OCI-LY1 (cell line): ENCODE measurements around the gene EPHA4.

Experiments used
- H2AFZ ChIP-seq: fragments of 200-600 bp; sonication (generic), shearing (Covaris generic); 2 replicates; pipeline ENCODE4 v1.6.0; 2014; ENCODE audit warnings: antibody characterized with exemption, mild to moderate bottlenecking, low read length
- H3F3A ChIP-seq: fragments of 200-600 bp; sonication (generic), shearing (Covaris generic); 2 replicates; pipeline ENCODE4 v1.6.0; 2014; ENCODE audit warnings: mild to moderate bottlenecking, antibody characterized with exemption, low read length, moderate library complexity; ENCODE audit not compliant: insufficient read depth
- H3K27ac ChIP-seq: fragments of 200-600 bp; sonication (generic); 2 replicates; pipeline ENCODE4 v1.5.1; 2014; ENCODE audit warnings: low read length, mixed run types, mild to moderate bottlenecking, low read depth; ENCODE audit not compliant: poor library complexity, severe bottlenecking
- H3K27me3 ChIP-seq: fragments of 200-600 bp; sonication (generic); 2 replicates; pipeline ENCODE4 v1.6.0; 2014; ENCODE audit warnings: antibody characterized with exemption, mild to moderate bottlenecking, low read length, moderate library complexity; ENCODE audit not compliant: insufficient read depth
- H3K36me3 ChIP-seq: fragments of 200-600 bp; sonication (generic); 2 replicates; pipeline ENCODE4 v1.6.1; 2014; ENCODE audit warnings: mild to moderate bottlenecking, antibody characterized with exemption, low read length, moderate library complexity, mixed read lengths; ENCODE audit not compliant: insufficient read depth
- H3K4me1 ChIP-seq: fragments of 200-600 bp; sonication (generic); 2 replicates; pipeline ENCODE4 v1.5.1; 2014; ENCODE audit warnings: mild to moderate bottlenecking, low read length, moderate library complexity; ENCODE audit not compliant: insufficient read depth, severe bottlenecking
- H3K4me2 ChIP-seq: fragments of 200-600 bp; sonication (generic), shearing (Covaris generic); 2 replicates; pipeline ENCODE4 v1.6.1; 2014; ENCODE audit warnings: low read length
- H3K4me3 ChIP-seq: fragments of 200-600 bp; sonication (generic); 2 replicates; pipeline ENCODE4 v1.5.1; 2014; ENCODE audit warnings: low read length, low read depth, mild to moderate bottlenecking, mixed read lengths; ENCODE audit not compliant: poor library complexity, severe bottlenecking
- H3K79me2 ChIP-seq: fragments of 200-600 bp; shearing (Covaris generic); 2 replicates; pipeline ENCODE4 v1.6.1; 2016; ENCODE audit warnings: mixed run types, low read length, mixed read lengths; ENCODE audit not compliant: insufficient read depth
- H3K9ac ChIP-seq: fragments of 200-600 bp; sonication (generic), shearing (Covaris generic); 2 replicates; pipeline ENCODE4 v1.6.1; 2014; ENCODE audit warnings: mild to moderate bottlenecking, low read length, mixed read lengths
- H3K9me2 ChIP-seq: fragments of 200-600 bp; sonication (generic), shearing (Covaris generic); 2 replicates; pipeline ENCODE4 v1.6.1; 2014; ENCODE audit warnings: low read depth, mild to moderate bottlenecking, low read length, mixed read lengths
- H3K9me3 ChIP-seq: fragments of 200-600 bp; shearing (Covaris generic); 2 replicates; pipeline ENCODE4 v1.6.1; 2014; ENCODE audit warnings: low read length, mixed read lengths
- H4K20me1 ChIP-seq: fragments of 200-600 bp; sonication (generic), shearing (Covaris generic); 2 replicates; pipeline ENCODE4 v1.6.0; 2016; ENCODE audit warnings: mild to moderate bottlenecking, low read length; ENCODE audit not compliant: insufficient read depth
- EZH2 ChIP-seq: fragments of 200-600 bp; sonication (generic), shearing (Covaris generic); IDR thresholded peaks from 2 replicates; pipeline ENCODE4 v1.8.0; 2017; ENCODE audit warnings: borderline replicate concordance, mixed run types, mild to moderate bottlenecking, antibody characterized with exemption, low read length, moderate library complexity, mixed read lengths
- TF ChIP-seq, protein P1 (sequence below): fragments of 200-600 bp; sonication (generic), shearing (Covaris generic); IDR thresholded peaks from 2 replicates; pipeline ENCODE4 v1.5.1; 2017; ENCODE audit warnings: mild to moderate bottlenecking, antibody characterized with exemption, low read length, moderate library complexity, mixed read lengths

EPHA4 gene

DNA sequence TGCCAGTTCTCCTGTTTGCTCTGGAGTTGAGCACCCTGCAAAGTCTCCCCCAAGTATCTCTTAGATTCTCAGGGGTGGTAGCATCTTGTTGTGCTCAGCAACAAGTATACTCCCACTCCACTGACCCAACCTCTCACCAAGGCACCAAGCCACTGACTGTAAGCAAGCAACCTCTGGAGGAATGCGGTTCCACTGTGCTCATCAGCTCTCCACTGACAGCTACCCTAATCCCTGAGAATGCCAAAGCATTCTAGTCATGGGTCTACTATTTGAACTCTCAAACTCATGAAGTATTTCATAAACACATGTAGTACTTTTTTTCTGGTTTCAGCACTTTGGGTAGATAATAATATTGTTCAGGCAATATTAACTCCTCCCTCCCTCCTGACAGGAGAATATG lies 170.0 kb downstream of the EPHA4 start:
- H3K27me3 ChIP-seq, result no peaks in the 10 kb centered on the region
- TF ChIP-seq, protein P1, sequence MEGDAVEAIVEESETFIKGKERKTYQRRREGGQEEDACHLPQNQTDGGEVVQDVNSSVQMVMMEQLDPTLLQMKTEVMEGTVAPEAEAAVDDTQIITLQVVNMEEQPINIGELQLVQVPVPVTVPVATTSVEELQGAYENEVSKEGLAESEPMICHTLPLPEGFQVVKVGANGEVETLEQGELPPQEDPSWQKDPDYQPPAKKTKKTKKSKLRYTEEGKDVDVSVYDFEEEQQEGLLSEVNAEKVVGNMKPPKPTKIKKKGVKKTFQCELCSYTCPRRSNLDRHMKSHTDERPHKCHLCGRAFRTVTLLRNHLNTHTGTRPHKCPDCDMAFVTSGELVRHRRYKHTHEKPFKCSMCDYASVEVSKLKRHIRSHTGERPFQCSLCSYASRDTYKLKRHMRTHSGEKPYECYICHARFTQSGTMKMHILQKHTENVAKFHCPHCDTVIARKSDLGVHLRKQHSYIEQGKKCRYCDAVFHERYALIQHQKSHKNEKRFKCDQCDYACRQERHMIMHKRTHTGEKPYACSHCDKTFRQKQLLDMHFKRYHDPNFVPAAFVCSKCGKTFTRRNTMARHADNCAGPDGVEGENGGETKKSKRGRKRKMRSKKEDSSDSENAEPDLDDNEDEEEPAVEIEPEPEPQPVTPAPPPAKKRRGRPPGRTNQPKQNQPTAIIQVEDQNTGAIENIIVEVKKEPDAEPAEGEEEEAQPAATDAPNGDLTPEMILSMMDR, result no peak
- no peak for TF ChIP-seq EZH2

DNA sequence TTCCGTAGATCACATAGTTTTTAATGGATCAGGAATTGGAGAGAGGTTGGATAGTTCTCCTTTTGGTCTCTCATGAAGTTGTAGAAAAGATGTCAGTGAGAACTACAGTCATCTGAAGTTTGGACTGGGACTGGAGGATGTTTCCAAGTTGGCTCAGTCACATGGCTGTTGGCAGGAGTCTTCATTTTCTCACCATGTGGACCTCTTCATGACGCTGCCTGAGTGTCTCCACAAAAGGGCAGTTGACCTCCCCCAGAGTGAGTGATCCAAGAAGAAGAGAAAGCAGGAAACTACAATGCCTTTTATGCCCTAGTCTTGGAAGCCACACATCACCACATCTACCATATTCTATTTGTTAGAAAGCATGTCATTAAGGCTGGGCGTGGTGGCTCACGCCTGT lies 171.7 kb downstream of the EPHA4 start:
- Histone ChIP-seq H2AFZ (no peak overlapping the region), H3K27ac (no peak overlapping the region), H3K4me3 (no peak overlapping the region), H3K9me2 (no peaks in the 10 kb centered on the region), H3F3A (no peaks in the 10 kb centered on the region), H3K27me3 (no peaks in the 10 kb centered on the region), H3K4me1 (no peaks in the 10 kb centered on the region), H3K79me2 (no peaks in the 10 kb centered on the region), H3K4me2 (no peak overlapping the region), H3K36me3 (no peaks in the 10 kb centered on the region), H4K20me1 (no peaks in the 10 kb centered on the region), H3K9ac (no peak overlapping the region), H3K9me3 (no peaks in the 10 kb centered on the region)
- TF ChIP-seq, protein P1, result no peak
- no peak for TF ChIP-seq EZH2

More for the DNA sequence above, 170.0 kb downstream of the EPHA4 start:
- Histone ChIP-seq H4K20me1 (no peaks in the 10 kb centered on the region), H3K9ac (no peak overlapping the region), H3K4me3 (no peak overlapping the region), H3K9me3 (no peaks in the 10 kb centered on the region), H3K79me2 (no peaks in the 10 kb centered on the region), H2AFZ (no peak overlapping the region), H3K9me2 (no peaks in the 10 kb centered on the region), H3K4me1 (no peaks in the 10 kb centered on the region), H3F3A (no peaks in the 10 kb centered on the region), H3K27ac (no peak overlapping the region), H3K4me2 (no peak overlapping the region), H3K36me3 (no peaks in the 10 kb centered on the region)

DNA sequence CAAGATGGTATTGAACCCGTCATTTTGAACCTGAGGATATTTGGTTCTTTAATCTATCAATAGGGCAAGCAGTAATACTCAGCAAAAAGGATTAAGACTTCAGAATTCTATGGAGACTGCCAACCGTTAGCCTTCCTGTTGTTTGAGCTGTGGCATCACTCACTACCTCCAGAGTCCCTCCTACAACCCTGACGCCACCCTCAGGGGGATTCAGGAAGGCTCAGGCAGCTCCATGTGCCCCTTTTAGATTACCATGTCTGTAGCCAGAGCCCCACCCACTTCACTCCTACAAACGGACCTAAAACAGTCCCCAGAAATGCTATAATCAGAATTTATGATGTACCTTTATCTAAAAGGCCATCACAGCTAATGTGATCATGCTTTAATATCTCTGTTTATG lies 172.9 kb downstream of the EPHA4 start:
- no peak overlapping the region for H3K4me2 ChIP-seq
- no peaks in the 10 kb centered on the region for H3K36me3 ChIP-seq
- H3K9me2 ChIP-seq, result no peaks in the 10 kb centered on the region
- TF ChIP-seq, protein P1, result no peak
- TF ChIP-seq EZH2, result no peak
- H3K27me3 ChIP-seq, result no peaks in the 10 kb centered on the region
- H4K20me1 ChIP-seq, result no peaks in the 10 kb centered on the region
- no peaks in the 10 kb centered on the region for H3K4me1 ChIP-seq
- H3F3A ChIP-seq, result no peaks in the 10 kb centered on the region
- H3K27ac ChIP-seq, result no peak overlapping the region
- no peak overlapping the region for H3K4me3 ChIP-seq
- no peak overlapping the region for H3K9ac ChIP-seq
- no peaks in the 10 kb centered on the region for H3K79me2 ChIP-seq
- no peaks in the 10 kb centered on the region for H3K9me3 ChIP-seq
- H2AFZ ChIP-seq, result no peak overlapping the region
